ENCODE results near the gene MAGI2.

DNA sequence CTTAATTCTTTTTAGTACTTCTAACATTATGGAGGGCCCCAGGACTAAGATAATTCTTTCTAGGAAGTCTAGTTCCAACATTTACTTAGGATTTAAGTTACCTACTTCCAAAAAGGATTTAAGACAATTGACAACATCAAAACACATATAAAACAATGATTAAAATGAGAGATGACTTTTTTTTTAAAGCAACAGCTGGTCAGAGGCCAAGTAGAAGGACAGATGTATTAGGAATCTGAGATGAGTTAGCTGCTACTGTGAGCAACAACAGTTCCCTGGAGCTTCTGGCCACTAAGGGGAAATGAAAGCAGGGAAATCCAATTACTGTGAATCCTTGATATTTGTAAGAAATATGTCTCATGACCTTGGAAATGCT is 1432.6 kb downstream of the MAGI2 start:
- TF ChIP-seq GABPA (IDR thresholded peaks at IDR 0.05 in 1 of 2, conservative IDR thresholded peaks at IDR 0.05 in 1 of 2), result no peak
- TF ChIP-seq FOXA1 (IDR thresholded peaks at IDR 0.05), result no peak
- TF ChIP-seq, protein P1, sequence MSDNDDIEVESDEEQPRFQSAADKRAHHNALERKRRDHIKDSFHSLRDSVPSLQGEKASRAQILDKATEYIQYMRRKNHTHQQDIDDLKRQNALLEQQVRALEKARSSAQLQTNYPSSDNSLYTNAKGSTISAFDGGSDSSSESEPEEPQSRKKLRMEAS (IDR thresholded peaks at IDR 0.05), result no peak
- TF ChIP-seq, protein P2, sequence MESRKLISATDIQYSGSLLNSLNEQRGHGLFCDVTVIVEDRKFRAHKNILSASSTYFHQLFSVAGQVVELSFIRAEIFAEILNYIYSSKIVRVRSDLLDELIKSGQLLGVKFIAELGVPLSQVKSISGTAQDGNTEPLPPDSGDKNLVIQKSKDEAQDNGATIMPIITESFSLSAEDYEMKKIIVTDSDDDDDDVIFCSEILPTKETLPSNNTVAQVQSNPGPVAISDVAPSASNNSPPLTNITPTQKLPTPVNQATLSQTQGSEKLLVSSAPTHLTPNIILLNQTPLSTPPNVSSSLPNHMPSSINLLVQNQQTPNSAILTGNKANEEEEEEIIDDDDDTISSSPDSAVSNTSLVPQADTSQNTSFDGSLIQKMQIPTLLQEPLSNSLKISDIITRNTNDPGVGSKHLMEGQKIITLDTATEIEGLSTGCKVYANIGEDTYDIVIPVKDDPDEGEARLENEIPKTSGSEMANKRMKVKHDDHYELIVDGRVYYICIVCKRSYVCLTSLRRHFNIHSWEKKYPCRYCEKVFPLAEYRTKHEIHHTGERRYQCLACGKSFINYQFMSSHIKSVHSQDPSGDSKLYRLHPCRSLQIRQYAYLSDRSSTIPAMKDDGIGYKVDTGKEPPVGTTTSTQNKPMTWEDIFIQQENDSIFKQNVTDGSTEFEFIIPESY (IDR thresholded peaks at IDR 0.05), result no peak
- TF ChIP-seq, protein P3, sequence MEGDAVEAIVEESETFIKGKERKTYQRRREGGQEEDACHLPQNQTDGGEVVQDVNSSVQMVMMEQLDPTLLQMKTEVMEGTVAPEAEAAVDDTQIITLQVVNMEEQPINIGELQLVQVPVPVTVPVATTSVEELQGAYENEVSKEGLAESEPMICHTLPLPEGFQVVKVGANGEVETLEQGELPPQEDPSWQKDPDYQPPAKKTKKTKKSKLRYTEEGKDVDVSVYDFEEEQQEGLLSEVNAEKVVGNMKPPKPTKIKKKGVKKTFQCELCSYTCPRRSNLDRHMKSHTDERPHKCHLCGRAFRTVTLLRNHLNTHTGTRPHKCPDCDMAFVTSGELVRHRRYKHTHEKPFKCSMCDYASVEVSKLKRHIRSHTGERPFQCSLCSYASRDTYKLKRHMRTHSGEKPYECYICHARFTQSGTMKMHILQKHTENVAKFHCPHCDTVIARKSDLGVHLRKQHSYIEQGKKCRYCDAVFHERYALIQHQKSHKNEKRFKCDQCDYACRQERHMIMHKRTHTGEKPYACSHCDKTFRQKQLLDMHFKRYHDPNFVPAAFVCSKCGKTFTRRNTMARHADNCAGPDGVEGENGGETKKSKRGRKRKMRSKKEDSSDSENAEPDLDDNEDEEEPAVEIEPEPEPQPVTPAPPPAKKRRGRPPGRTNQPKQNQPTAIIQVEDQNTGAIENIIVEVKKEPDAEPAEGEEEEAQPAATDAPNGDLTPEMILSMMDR (IDR thresholded peaks at IDR 0.05; ENCODE audit: low read depth, low read length, missing input control), result no peak
- TF ChIP-seq JUND (IDR thresholded peaks at IDR 0.05), result no peak
- no peak for TF ChIP-seq SP1 (IDR thresholded peaks at IDR 0.05)
- TF ChIP-seq, protein P4, sequence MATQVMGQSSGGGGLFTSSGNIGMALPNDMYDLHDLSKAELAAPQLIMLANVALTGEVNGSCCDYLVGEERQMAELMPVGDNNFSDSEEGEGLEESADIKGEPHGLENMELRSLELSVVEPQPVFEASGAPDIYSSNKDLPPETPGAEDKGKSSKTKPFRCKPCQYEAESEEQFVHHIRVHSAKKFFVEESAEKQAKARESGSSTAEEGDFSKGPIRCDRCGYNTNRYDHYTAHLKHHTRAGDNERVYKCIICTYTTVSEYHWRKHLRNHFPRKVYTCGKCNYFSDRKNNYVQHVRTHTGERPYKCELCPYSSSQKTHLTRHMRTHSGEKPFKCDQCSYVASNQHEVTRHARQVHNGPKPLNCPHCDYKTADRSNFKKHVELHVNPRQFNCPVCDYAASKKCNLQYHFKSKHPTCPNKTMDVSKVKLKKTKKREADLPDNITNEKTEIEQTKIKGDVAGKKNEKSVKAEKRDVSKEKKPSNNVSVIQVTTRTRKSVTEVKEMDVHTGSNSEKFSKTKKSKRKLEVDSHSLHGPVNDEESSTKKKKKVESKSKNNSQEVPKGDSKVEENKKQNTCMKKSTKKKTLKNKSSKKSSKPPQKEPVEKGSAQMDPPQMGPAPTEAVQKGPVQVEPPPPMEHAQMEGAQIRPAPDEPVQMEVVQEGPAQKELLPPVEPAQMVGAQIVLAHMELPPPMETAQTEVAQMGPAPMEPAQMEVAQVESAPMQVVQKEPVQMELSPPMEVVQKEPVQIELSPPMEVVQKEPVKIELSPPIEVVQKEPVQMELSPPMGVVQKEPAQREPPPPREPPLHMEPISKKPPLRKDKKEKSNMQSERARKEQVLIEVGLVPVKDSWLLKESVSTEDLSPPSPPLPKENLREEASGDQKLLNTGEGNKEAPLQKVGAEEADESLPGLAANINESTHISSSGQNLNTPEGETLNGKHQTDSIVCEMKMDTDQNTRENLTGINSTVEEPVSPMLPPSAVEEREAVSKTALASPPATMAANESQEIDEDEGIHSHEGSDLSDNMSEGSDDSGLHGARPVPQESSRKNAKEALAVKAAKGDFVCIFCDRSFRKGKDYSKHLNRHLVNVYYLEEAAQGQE (IDR thresholded peaks at IDR 0.05), result no peak

Data from liver (tissue), 3 donors.